ENCODE measurements around the gene NTM.

GRCh38 chr11:131375915-131376314, 5.5 kb downstream of the NTM start:
- TF ChIP-seq, protein P1, sequence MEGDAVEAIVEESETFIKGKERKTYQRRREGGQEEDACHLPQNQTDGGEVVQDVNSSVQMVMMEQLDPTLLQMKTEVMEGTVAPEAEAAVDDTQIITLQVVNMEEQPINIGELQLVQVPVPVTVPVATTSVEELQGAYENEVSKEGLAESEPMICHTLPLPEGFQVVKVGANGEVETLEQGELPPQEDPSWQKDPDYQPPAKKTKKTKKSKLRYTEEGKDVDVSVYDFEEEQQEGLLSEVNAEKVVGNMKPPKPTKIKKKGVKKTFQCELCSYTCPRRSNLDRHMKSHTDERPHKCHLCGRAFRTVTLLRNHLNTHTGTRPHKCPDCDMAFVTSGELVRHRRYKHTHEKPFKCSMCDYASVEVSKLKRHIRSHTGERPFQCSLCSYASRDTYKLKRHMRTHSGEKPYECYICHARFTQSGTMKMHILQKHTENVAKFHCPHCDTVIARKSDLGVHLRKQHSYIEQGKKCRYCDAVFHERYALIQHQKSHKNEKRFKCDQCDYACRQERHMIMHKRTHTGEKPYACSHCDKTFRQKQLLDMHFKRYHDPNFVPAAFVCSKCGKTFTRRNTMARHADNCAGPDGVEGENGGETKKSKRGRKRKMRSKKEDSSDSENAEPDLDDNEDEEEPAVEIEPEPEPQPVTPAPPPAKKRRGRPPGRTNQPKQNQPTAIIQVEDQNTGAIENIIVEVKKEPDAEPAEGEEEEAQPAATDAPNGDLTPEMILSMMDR (IDR thresholded peaks at IDR 0.05; ENCODE audit: poor library complexity): no peak
- TF ChIP-seq EZH2phosphoT487 (IDR thresholded peaks at IDR 0.05; ENCODE audit: low read depth, severe bottlenecking, unreplicated experiment): no peak

All from hepatocyte (in vitro differentiated cells).